Lung microvascular endothelial cell (primary cell): ENCODE measurements around the gene QRSL1. TPM values are rescaled to one million over a fixed set of nuclear protein-coding genes. Genes with fewer than 3 reads are reported as not detected.

Experiments
- total RNA-seq: library from RNA; depleted of rRNA; stranded (reverse); fragments of >200 nt; gene quantifications from 2 replicates; pipeline ENCODE4 v1.2.1, GENCODE V29; 2014

The QRSL1 gene
- total RNA-seq, 1 donor from 2014 or later = 7.3 TPM

Other genes with a start within 250 kb of the QRSL1 start
- 2.0 and 2.8 TPM in 2 replicates for gene RTN4IP1, start 80 bp upstream of the QRSL1 start, total RNA-seq